Measurements from ENCODE around the gene ZNF214.

Gene ZNF214

GRCh38 chr11:7032692-7033091 lies 12.5 kb upstream of the ZNF214 start:
- Histone ChIP-seq H3K27me3 (ENCODE audit: insufficient read depth, low read length) (no peaks in the 10 kb centered on the region), H3K4me1 (ENCODE audit: control insufficient read depth in 1 of 2, insufficient read depth in 2 of 2, low read length in 2 of 2) (no peaks in the 10 kb centered on the region), H3K9me3 (ENCODE audit: insufficient read depth, low read depth, low read length) (no peaks in the 10 kb centered on the region), H3K4ac (ENCODE audit: low read depth, low read length) (no peak overlapping the region), H4K12ac (ENCODE audit: low read depth, low read length) (no peak overlapping the region), H3K4me3 (ENCODE audit: low read depth, low read length) (no peak overlapping the region), H4K8ac (ENCODE audit: low read depth, low read length) (no peak overlapping the region), H4K91ac (ENCODE audit: low read depth, low read length) (no peak overlapping the region), H2BK120ac (ENCODE audit: insufficient read depth, low read length, poor library complexity) (no peak overlapping the region), H3K9ac (ENCODE audit: low read length) (no peak overlapping the region), H3K79me1 (ENCODE audit: low read length) (no peaks in the 10 kb centered on the region), H3K14ac (ENCODE audit: low read length) (no peak overlapping the region), H3K36me3 (ENCODE audit: control insufficient read depth in 1 of 2, insufficient read depth in 2 of 2, low read length in 2 of 2) (no peaks in the 10 kb centered on the region), H2BK12ac (ENCODE audit: low read length) (no peak overlapping the region), H3K79me2 (ENCODE audit: control insufficient read depth, insufficient read depth, low read length, poor library complexity) (no peaks in the 10 kb centered on the region), H2BK5ac (ENCODE audit: low read depth, low read length, poor library complexity) (no peak overlapping the region), H3K4me2 (ENCODE audit: low read length) (no peak overlapping the region), H2AFZ (ENCODE audit: insufficient read depth, low read length, poor library complexity) (no peak overlapping the region), H3K18ac (ENCODE audit: low read length) (no peak overlapping the region), H2AK5ac (ENCODE audit: low read length) (no peak overlapping the region), H3K27ac (ENCODE audit: low read depth, low read length) (no peak overlapping the region), H3K23ac (ENCODE audit: low read length) (no peak overlapping the region)
- no peak for DNase-seq
- WGBS (ENCODE audit: extremely low coverage, insufficient coverage, insufficient read length): no CpG with 5 or more reads among the region's 1 CpG

GRCh38 chr11:7031471-7031871 lies 11.3 kb upstream of the ZNF214 start:
- DNase-seq: no peak
- no peak overlapping the region for H2BK12ac ChIP-seq (ENCODE audit: low read length)
- no peak overlapping the region for H2AFZ ChIP-seq (ENCODE audit: insufficient read depth, low read length, poor library complexity)
- H3K4me1 ChIP-seq (ENCODE audit: control insufficient read depth in 1 of 2, insufficient read depth in 2 of 2, low read length in 2 of 2): no peaks in the 10 kb centered on the region
- WGBS (ENCODE audit: extremely low coverage, insufficient coverage, insufficient read length): no CpG with 5 or more reads among the region's 11 CpGs
- H3K27me3 ChIP-seq (ENCODE audit: insufficient read depth, low read length): no peaks in the 10 kb centered on the region
- no peak overlapping the region for H4K8ac ChIP-seq (ENCODE audit: low read depth, low read length)
- H3K4me2 ChIP-seq (ENCODE audit: low read length): no peak overlapping the region
- H3K4ac ChIP-seq (ENCODE audit: low read depth, low read length): no peak overlapping the region
- H3K79me2 ChIP-seq (ENCODE audit: control insufficient read depth, insufficient read depth, low read length, poor library complexity): no peaks in the 10 kb centered on the region
- H3K18ac ChIP-seq (ENCODE audit: low read length): no peak overlapping the region
- H3K14ac ChIP-seq (ENCODE audit: low read length): no peak overlapping the region
- H3K23ac ChIP-seq (ENCODE audit: low read length): peak overlapping the region; percentile 66
- no peak overlapping the region for H3K9ac ChIP-seq (ENCODE audit: low read length)
- H3K79me1 ChIP-seq (ENCODE audit: low read length): no peaks in the 10 kb centered on the region
- no peak overlapping the region for H2AK5ac ChIP-seq (ENCODE audit: low read length)
- H4K12ac ChIP-seq (ENCODE audit: low read depth, low read length): no peak overlapping the region
- no peak overlapping the region for H2BK120ac ChIP-seq (ENCODE audit: insufficient read depth, low read length, poor library complexity)
- H3K4me3 ChIP-seq (ENCODE audit: low read depth, low read length): no peak overlapping the region
- H2BK5ac ChIP-seq (ENCODE audit: low read depth, low read length, poor library complexity): no peak overlapping the region
- no peaks in the 10 kb centered on the region for H3K36me3 ChIP-seq (ENCODE audit: control insufficient read depth in 1 of 2, insufficient read depth in 2 of 2, low read length in 2 of 2)
- no peak overlapping the region for H4K91ac ChIP-seq (ENCODE audit: low read depth, low read length)
- no peak overlapping the region for H3K27ac ChIP-seq (ENCODE audit: low read depth, low read length)
- H3K9me3 ChIP-seq (ENCODE audit: insufficient read depth, low read depth, low read length): no peaks in the 10 kb centered on the region

GRCh38 chr11:7030836-7031235 lies 10.7 kb upstream of the ZNF214 start:
- H2BK120ac ChIP-seq (ENCODE audit: insufficient read depth, low read length, poor library complexity): no peak overlapping the region
- H3K23ac ChIP-seq (ENCODE audit: low read length): no peak overlapping the region
- H3K4me2 ChIP-seq (ENCODE audit: low read length): no peak overlapping the region
- H3K14ac ChIP-seq (ENCODE audit: low read length): no peak overlapping the region
- H3K4me3 ChIP-seq (ENCODE audit: low read depth, low read length): no peak overlapping the region
- no peak overlapping the region for H3K9ac ChIP-seq (ENCODE audit: low read length)
- H3K36me3 ChIP-seq (ENCODE audit: control insufficient read depth in 1 of 2, insufficient read depth in 2 of 2, low read length in 2 of 2): no peaks in the 10 kb centered on the region
- no peak overlapping the region for H3K27ac ChIP-seq (ENCODE audit: low read depth, low read length)
- H2BK5ac ChIP-seq (ENCODE audit: low read depth, low read length, poor library complexity): no peak overlapping the region
- no CpG with 5 or more reads among the region's 16 CpGs for WGBS (ENCODE audit: extremely low coverage, insufficient coverage, insufficient read length)
- H3K9me3 ChIP-seq (ENCODE audit: insufficient read depth, low read depth, low read length): no peaks in the 10 kb centered on the region
- H2AK5ac ChIP-seq (ENCODE audit: low read length): no peak overlapping the region
- H2BK12ac ChIP-seq (ENCODE audit: low read length): no peak overlapping the region
- H4K12ac ChIP-seq (ENCODE audit: low read depth, low read length): no peak overlapping the region
- H4K8ac ChIP-seq (ENCODE audit: low read depth, low read length): no peak overlapping the region
- H3K79me2 ChIP-seq (ENCODE audit: control insufficient read depth, insufficient read depth, low read length, poor library complexity): no peaks in the 10 kb centered on the region
- H2AFZ ChIP-seq (ENCODE audit: insufficient read depth, low read length, poor library complexity): no peak overlapping the region
- no peaks in the 10 kb centered on the region for H3K79me1 ChIP-seq (ENCODE audit: low read length)
- no peaks in the 10 kb centered on the region for H3K4me1 ChIP-seq (ENCODE audit: control insufficient read depth in 1 of 2, insufficient read depth in 2 of 2, low read length in 2 of 2)
- H4K91ac ChIP-seq (ENCODE audit: low read depth, low read length): no peak overlapping the region
- DNase-seq: no peak
- H3K27me3 ChIP-seq (ENCODE audit: insufficient read depth, low read length): no peaks in the 10 kb centered on the region
- H3K18ac ChIP-seq (ENCODE audit: low read length): no peak overlapping the region
- H3K4ac ChIP-seq (ENCODE audit: low read depth, low read length): no peak overlapping the region

GRCh38 chr11:7028141-7028540 lies 8.0 kb upstream of the ZNF214 start:
- no peaks in the 10 kb centered on the region for H3K4me1 ChIP-seq (ENCODE audit: control insufficient read depth in 1 of 2, insufficient read depth in 2 of 2, low read length in 2 of 2)
- H2BK5ac ChIP-seq (ENCODE audit: low read depth, low read length, poor library complexity): no peak overlapping the region
- no peak overlapping the region for H3K4me2 ChIP-seq (ENCODE audit: low read length)
- H3K9me3 ChIP-seq (ENCODE audit: insufficient read depth, low read depth, low read length): no peaks in the 10 kb centered on the region
- H4K12ac ChIP-seq (ENCODE audit: low read depth, low read length): no peak overlapping the region
- no CpG with 5 or more reads among the region's 3 CpGs for WGBS (ENCODE audit: extremely low coverage, insufficient coverage, insufficient read length)
- H3K79me2 ChIP-seq (ENCODE audit: control insufficient read depth, insufficient read depth, low read length, poor library complexity): no peaks in the 10 kb centered on the region
- H3K27ac ChIP-seq (ENCODE audit: low read depth, low read length): no peak overlapping the region
- no peak overlapping the region for H4K91ac ChIP-seq (ENCODE audit: low read depth, low read length)
- no peak overlapping the region for H3K4me3 ChIP-seq (ENCODE audit: low read depth, low read length)
- no peaks in the 10 kb centered on the region for H3K36me3 ChIP-seq (ENCODE audit: control insufficient read depth in 1 of 2, insufficient read depth in 2 of 2, low read length in 2 of 2)
- no peak overlapping the region for H3K18ac ChIP-seq (ENCODE audit: low read length)
- H3K9ac ChIP-seq (ENCODE audit: low read length): no peak overlapping the region
- H3K79me1 ChIP-seq (ENCODE audit: low read length): no peaks in the 10 kb centered on the region
- H2AFZ ChIP-seq (ENCODE audit: insufficient read depth, low read length, poor library complexity): no peak overlapping the region
- H3K14ac ChIP-seq (ENCODE audit: low read length): no peak overlapping the region
- no peak overlapping the region for H3K4ac ChIP-seq (ENCODE audit: low read depth, low read length)
- H2BK120ac ChIP-seq (ENCODE audit: insufficient read depth, low read length, poor library complexity): no peak overlapping the region
- H3K23ac ChIP-seq (ENCODE audit: low read length): no peak overlapping the region
- H4K8ac ChIP-seq (ENCODE audit: low read depth, low read length): no peak overlapping the region
- H3K27me3 ChIP-seq (ENCODE audit: insufficient read depth, low read length): no peaks in the 10 kb centered on the region
- no peak for DNase-seq
- H2AK5ac ChIP-seq (ENCODE audit: low read length): no peak overlapping the region
- H2BK12ac ChIP-seq (ENCODE audit: low read length): no peak overlapping the region
